T-helper 22 cell (primary cell): Measurements from ENCODE around the gene ZNF415.
"Not testable (repeated sequence)": the region's sequence is repeated elsewhere in the genome, so short reads cannot be mapped to it uniquely, and the experiment has no call there.

Experiments used
- DNase-seq: peaks from one replicate; pipeline ENCODE4 v3.0.0-alpha.2; 2020; ENCODE audit warnings: low read depth

Gene ZNF415

DNA sequence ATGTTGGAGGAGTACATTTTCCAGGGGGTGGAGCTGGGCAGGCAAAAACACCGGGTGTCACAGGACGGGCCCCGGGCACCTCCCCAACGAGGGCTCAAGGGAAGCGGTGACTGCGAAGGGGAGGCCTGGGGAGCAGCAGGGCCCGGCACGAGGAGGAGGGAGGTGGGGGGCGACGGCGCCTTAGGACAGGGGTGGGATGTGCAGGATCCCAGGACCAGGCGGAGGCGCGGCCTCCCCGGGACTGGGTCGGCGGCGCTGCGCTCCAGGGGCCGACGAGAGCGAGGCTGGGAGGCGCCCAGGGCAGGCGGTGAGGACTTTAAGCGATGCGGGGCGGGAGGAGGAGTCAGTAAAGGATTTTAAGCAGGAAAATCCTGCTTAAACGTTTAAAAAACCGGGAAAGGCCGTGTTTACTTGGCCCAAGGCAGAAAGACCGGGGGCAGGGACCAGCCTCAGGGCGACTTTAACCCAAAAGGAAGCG lies 29.9 kb downstream of the ZNF415 start:
- no peak for DNase-seq

DNA sequence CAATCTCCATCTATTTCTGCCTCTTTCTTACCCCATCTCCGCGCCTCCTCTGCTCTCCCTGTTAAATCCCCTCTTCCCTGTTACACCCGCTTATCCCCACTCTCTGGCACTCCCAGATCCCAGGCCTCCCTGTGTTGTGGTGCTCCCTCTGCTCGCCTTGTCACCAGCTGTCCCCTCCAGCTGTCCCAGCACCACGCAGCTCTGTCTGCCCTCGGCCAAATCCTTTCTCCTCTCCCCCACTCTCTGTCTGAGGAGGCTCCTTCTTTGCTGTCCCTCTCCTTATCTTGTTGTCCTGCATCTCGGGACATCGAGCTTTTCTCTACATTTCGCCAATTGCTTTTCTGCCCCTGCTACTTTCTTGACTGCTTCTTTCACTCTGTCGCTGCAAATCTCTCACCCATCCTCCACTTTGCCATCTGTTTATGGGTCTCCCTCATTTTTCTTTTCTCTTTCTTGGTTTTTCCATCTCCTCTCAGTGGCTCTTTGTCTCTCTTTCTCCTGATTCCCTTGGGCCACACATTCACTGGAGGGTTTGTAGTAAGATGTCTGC lies 30.4 kb downstream of the ZNF415 start:
- no peak for DNase-seq

DNA sequence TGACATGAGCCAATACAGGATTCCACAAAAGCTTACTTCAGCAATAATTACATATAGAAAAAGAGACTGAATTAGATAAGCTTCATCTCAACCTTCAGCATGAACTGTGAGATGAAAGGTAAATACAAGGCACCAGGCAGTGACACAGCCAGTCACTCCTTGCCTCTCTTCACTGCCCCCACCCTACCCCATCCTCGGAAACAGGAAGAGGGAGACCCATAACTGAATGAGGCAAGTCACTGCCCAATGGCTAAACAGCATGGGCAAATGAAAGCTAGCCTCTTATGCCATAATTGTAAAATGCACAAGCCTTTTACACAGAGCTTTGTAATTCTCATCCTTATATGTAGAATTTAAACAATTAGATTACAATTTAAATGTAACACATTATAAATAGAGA lies 31.2 kb downstream of the ZNF415 start:
- no peak for DNase-seq

GRCh38 chr19:53098570-53098969 lies 34.1 kb downstream of the ZNF415 start:
- DNase-seq, result not testable (repeated sequence)

DNA sequence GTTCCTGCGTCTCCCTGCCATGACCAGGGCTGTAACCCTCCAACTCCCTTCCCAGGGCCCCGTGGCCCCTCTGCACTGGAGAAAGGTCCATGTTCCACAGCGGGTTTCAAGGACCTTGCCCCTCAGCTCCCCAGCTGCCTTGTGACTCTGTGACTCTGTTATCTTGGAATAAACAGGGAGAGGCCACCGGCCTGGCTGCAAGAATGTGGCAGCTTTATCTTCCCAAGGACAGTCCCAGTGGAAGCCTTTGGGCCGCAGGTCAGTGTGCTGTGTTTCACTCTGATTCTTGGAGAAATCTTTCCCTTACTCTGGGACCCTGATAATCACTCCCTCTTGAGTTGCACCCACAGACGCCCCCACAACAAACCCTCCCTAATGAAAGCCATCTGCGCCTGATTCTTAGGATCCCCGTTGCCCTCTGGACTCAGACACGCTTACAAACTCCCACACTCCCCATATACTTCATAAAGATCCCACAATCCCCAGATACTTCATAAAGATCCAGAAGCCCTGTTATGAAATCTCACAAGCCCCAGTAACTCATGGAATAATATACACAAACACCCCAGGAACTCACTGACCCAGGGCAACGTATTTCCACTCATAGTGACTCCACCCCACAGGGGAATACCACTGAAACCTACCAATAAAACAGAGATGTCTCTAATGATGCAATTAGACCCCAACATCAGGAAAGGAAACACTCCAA lies 35.6 kb downstream of the ZNF415 start:
- not testable (repeated sequence) for DNase-seq

- not testable (repeated sequence) for DNase-seq
Observed at GRCh38 chr19:53096579-53096978, 36.1 kb downstream of the ZNF415 start.

GRCh38 chr19:53094754-53095575 lies 37.7 kb downstream of the ZNF415 start:
- DNase-seq, result no peak

- DNase-seq, result no peak
Observed at GRCh38 chr19:53092723-53093122, 40.0 kb downstream of the ZNF415 start.

GRCh38 chr19:53091413-53092254 lies 41.1 kb downstream of the ZNF415 start:
- DNase-seq, result no peak

DNA sequence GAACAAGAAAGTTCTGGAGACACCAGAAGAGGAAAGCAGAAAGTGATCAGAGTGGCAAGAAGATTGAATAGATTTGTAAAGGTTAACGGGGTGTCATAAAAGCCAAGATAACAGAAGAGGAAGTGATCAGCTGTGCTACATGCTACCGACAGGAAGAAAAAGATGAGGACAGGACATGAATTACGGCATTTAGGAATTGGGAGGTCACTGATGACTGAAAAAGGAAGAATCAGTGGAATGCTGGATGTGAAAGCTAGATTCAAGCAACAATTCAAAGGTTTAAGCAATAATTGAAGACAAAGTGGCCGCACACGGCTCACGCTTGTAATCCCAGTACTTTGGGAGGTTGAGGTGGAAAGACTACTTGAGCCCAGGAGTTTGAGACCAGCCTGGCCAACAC lies 44.6 kb downstream of the ZNF415 start:
- no peak for DNase-seq

DNA sequence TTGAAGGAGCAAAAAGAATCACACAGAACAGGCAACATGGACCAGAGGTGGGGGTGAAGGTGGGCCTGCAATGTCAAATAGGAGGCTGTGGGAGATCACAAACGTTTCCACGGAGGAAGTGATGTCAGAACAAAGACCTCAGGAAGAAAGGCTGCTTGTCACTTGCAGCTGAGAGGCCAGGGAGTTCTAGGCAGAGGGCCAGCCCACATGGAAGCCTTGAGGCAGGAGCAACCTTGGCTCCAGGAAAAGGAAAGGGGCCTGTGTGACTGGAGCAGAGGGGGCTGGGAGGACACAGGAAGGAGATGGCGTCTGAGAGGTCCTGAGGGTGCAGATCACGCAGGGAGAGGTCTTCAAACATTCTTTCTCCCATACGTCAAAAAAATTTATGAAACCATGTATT lies 45.8 kb downstream of the ZNF415 start:
- DNase-seq, result no peak

DNA sequence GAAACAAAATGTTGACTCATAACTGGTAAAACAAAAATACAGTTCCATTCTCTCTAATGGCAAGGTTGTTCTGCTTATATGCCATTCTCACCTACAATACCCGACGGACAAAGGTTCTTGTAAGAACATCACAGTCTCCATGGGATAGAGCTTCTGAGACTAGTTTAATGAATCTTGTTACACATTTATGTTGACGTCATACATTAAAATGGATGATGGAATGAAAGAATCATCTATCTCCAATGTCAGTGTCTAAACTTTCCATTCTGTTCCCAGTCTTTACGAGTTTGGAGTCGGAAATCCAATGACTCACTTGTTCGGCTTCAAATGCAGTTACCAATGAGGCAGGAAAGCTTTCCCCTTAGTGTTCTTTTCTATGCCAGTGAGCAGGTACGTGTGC lies 47.2 kb downstream of the ZNF415 start:
- DNase-seq, result no peak

DNA sequence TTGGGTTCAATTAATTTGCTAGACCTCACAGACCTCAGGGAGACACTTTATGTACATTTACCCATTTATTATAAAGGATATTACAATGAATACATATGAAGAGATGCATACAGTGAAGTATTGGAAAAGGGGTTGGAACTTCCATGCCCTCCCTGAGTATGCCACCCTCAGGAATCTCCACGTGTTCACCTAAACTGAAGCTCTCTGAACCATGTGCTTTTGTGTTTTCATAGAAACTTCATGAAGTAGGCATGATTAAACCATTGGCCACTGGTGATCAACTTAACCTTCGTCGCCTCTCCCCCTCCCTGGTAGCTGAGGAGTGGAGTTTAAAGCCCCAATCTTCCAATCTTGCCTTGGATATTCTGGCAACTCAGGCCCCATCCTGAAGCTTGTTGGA lies 49.8 kb downstream of the ZNF415 start:
- DNase-seq, result no peak

GRCh38 chr19:53079313-53079924 lies 53.3 kb downstream of the ZNF415 start:
- no peak for DNase-seq

- DNase-seq, result no peak
Observed at GRCh38 chr19:53078668-53079067, 54.0 kb downstream of the ZNF415 start.

- no peak for DNase-seq
Observed at GRCh38 chr19:53076984-53077383, 55.7 kb downstream of the ZNF415 start.

- DNase-seq, result no peak
Observed at GRCh38 chr19:53068834-53069233, 63.9 kb downstream of the ZNF415 start.

GRCh38 chr19:53068199-53068598 lies 64.5 kb downstream of the ZNF415 start:
- no peak for DNase-seq

GRCh38 chr19:53057904-53058580 lies 74.7 kb downstream of the ZNF415 start:
- no peak for DNase-seq
